ENCODE data around the gene SPEG.

Gene SPEG

DNA sequence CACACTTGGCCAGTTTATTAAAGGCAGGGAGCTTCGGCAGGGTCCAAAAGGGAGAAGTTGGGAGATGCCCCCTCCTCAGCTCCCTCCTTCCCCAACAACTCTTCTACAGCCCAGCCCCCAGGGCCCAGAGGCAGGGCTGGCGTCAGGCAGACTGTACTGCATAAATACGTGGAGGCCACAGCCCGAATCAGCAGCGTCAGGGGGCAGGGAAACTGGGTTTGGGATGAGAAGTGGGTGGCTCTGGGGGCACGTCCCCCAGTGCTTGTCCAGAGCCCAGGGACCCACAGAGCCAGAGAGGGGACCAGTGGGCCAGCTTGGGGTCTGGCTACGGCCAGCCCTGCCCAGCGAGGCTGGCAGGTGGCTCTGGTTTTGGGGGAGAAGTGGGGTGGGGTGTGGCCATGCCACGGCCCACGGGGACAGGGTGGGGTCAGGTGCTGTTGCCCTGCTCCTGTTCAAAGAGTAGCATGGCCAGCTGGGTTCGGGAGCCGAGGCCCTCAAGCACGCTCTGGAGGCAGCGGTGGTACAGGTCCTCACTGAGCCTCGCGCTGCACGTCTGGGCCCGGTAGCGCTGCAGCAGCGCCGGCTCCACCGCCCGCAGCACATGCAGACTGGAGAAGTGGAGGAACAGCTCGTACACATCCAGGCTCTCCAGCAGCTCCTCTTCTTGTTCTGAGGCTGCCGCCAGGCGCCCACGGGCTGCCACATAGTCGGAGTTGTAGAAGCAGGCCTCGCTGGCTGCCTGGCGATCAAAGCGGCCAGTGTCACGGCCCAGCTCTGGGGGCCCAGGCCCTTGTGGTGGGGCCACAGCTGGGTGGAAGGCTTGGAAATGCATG, 104.5 kb downstream of the SPEG start:
- TF ChIP-seq TOX (CRISPR knock-in tag; IDR thresholded peaks at IDR 0.05; ENCODE audit: borderline replicate concordance) = no peak
- TF ChIP-seq SNAI2 (CRISPR knock-in tag; IDR thresholded peaks at IDR 0.05) = no peak
- TF ChIP-seq, protein P1, sequence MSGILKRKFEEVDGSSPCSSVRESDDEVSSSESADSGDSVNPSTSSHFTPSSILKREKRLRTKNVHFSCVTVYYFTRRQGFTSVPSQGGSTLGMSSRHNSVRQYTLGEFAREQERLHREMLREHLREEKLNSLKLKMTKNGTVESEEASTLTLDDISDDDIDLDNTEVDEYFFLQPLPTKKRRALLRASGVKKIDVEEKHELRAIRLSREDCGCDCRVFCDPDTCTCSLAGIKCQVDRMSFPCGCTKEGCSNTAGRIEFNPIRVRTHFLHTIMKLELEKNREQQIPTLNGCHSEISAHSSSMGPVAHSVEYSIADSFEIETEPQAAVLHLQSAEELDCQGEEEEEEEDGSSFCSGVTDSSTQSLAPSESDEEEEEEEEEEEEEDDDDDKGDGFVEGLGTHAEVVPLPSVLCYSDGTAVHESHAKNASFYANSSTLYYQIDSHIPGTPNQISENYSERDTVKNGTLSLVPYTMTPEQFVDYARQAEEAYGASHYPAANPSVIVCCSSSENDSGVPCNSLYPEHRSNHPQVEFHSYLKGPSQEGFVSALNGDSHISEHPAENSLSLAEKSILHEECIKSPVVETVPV (CRISPR knock-in tag; IDR thresholded peaks at IDR 0.05) = no peak
- no peak for TF ChIP-seq CSDC2 (CRISPR knock-in tag; IDR thresholded peaks at IDR 0.05)
- TF ChIP-seq RARB (CRISPR knock-in tag; IDR thresholded peaks at IDR 0.05) = no peak
- TF ChIP-seq, protein P2, sequence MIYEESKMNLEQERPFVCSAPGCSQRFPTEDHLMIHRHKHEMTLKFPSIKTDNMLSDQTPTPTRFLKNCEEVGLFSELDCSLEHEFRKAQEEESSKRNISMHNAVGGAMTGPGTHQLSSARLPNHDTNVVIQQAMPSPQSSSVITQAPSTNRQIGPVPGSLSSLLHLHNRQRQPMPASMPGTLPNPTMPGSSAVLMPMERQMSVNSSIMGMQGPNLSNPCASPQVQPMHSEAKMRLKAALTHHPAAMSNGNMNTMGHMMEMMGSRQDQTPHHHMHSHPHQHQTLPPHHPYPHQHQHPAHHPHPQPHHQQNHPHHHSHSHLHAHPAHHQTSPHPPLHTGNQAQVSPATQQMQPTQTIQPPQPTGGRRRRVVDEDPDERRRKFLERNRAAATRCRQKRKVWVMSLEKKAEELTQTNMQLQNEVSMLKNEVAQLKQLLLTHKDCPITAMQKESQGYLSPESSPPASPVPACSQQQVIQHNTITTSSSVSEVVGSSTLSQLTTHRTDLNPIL (CRISPR knock-in tag; IDR thresholded peaks at IDR 0.05; ENCODE audit: low read depth) = no peak
- TF ChIP-seq, protein P3, sequence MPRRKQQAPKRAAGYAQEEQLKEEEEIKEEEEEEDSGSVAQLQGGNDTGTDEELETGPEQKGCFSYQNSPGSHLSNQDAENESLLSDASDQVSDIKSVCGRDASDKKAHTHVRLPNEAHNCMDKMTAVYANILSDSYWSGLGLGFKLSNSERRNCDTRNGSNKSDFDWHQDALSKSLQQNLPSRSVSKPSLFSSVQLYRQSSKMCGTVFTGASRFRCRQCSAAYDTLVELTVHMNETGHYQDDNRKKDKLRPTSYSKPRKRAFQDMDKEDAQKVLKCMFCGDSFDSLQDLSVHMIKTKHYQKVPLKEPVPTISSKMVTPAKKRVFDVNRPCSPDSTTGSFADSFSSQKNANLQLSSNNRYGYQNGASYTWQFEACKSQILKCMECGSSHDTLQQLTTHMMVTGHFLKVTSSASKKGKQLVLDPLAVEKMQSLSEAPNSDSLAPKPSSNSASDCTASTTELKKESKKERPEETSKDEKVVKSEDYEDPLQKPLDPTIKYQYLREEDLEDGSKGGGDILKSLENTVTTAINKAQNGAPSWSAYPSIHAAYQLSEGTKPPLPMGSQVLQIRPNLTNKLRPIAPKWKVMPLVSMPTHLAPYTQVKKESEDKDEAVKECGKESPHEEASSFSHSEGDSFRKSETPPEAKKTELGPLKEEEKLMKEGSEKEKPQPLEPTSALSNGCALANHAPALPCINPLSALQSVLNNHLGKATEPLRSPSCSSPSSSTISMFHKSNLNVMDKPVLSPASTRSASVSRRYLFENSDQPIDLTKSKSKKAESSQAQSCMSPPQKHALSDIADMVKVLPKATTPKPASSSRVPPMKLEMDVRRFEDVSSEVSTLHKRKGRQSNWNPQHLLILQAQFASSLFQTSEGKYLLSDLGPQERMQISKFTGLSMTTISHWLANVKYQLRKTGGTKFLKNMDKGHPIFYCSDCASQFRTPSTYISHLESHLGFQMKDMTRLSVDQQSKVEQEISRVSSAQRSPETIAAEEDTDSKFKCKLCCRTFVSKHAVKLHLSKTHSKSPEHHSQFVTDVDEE (CRISPR knock-in tag; IDR thresholded peaks at IDR 0.05) = no peak
- no peak for TF ChIP-seq GLIS3 (CRISPR knock-in tag; IDR thresholded peaks at IDR 0.05)
- no peak for TF ChIP-seq ZFP30 (CRISPR knock-in tag; IDR thresholded peaks at IDR 0.05)
- TF ChIP-seq PPARA (CRISPR knock-in tag; IDR thresholded peaks at IDR 0.05; ENCODE audit: borderline replicate concordance) = no peak
- TF ChIP-seq, protein P4, sequence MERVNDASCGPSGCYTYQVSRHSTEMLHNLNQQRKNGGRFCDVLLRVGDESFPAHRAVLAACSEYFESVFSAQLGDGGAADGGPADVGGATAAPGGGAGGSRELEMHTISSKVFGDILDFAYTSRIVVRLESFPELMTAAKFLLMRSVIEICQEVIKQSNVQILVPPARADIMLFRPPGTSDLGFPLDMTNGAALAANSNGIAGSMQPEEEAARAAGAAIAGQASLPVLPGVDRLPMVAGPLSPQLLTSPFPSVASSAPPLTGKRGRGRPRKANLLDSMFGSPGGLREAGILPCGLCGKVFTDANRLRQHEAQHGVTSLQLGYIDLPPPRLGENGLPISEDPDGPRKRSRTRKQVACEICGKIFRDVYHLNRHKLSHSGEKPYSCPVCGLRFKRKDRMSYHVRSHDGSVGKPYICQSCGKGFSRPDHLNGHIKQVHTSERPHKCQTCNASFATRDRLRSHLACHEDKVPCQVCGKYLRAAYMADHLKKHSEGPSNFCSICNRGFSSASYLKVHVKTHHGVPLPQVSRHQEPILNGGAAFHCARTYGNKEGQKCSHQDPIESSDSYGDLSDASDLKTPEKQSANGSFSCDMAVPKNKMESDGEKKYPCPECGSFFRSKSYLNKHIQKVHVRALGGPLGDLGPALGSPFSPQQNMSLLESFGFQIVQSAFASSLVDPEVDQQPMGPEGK (CRISPR knock-in tag; IDR thresholded peaks at IDR 0.05; ENCODE audit: borderline replicate concordance) = no peak
- TF ChIP-seq ESRRG (CRISPR knock-in tag; IDR thresholded peaks at IDR 0.05) = no peak
- TF ChIP-seq ZC3H10 (CRISPR knock-in tag; IDR thresholded peaks at IDR 0.05) = no peak
- TF ChIP-seq ZNF8 (CRISPR knock-in tag; IDR thresholded peaks at IDR 0.05) = no peak
- TF ChIP-seq, protein P5, sequence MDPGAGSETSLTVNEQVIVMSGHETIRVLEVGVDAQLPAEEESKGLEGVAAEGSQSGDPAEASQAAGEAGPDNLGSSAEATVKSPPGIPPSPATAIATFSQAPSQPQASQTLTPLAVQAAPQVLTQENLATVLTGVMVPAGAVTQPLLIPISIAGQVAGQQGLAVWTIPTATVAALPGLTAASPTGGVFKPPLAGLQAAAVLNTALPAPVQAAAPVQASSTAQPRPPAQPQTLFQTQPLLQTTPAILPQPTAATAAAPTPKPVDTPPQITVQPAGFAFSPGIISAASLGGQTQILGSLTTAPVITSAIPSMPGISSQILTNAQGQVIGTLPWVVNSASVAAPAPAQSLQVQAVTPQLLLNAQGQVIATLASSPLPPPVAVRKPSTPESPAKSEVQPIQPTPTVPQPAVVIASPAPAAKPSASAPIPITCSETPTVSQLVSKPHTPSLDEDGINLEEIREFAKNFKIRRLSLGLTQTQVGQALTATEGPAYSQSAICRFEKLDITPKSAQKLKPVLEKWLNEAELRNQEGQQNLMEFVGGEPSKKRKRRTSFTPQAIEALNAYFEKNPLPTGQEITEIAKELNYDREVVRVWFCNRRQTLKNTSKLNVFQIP (CRISPR knock-in tag; IDR thresholded peaks at IDR 0.05; ENCODE audit: borderline replicate concordance, low read depth) = no peak
- no peak for TF ChIP-seq ZNF565 (CRISPR knock-in tag; conservative IDR thresholded peaks at IDR 0.05; ENCODE audit: low read depth)
- TF ChIP-seq ZFP3 (CRISPR knock-in tag; IDR thresholded peaks at IDR 0.05) = no peak
- no peak for ATAC-seq

DNA sequence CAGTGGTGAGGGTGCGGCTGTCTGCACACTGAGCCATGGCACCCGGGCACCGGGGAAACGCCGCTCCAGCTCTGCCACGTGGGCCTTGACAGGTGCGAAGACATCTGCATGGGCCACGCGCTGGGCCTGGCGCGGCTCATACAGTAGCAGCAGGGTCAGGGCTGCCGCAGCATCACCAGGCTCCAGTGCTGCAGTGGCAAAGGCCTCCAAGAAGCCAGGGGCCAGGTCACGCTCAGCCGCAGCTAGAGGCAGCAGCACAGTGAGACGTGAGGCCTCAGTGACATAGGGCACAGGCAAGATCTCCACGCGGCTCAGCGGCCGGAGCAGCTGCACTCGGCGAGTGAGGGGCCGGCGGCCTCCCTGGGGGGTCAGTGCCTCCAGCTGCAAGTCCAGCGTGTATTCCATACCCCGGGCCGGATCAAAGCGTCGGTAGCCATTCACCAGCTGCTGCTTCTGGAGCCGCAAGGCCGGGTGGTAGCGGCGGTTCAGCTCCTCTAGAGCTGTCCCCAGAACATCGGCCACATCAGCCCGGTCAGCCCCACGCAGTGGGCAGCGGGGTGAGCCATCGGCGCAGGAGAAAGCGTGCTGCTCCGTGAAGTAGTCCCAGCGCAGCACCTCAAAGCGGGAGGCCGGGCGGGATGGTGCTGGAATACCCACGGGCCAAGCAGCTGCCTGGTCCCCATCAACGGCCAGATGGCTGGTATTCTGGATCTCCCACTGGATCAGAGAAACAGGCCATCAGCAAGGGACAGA, 105.5 kb downstream of the SPEG start:
- no peak for ATAC-seq
- TF ChIP-seq ISL1 (CRISPR knock-in tag; IDR thresholded peaks at IDR 0.05) (no peak), ZNF8 (CRISPR knock-in tag; IDR thresholded peaks at IDR 0.05) (no peak), ZNF565 (CRISPR knock-in tag; conservative IDR thresholded peaks at IDR 0.05; ENCODE audit: low read depth) (no peak), TOX (CRISPR knock-in tag; IDR thresholded peaks at IDR 0.05; ENCODE audit: borderline replicate concordance) (no peak), ZNF70 (CRISPR knock-in tag; IDR thresholded peaks at IDR 0.05) (no peak), ZC3H10 (CRISPR knock-in tag; IDR thresholded peaks at IDR 0.05) (no peak), ARNTL (CRISPR knock-in tag; IDR thresholded peaks at IDR 0.05; ENCODE audit: borderline replicate concordance, low read depth) (no peak)
- TF ChIP-seq, protein P4 (CRISPR knock-in tag; IDR thresholded peaks at IDR 0.05; ENCODE audit: borderline replicate concordance) = no peak
- TF ChIP-seq, protein P1 (CRISPR knock-in tag; IDR thresholded peaks at IDR 0.05) = no peak
- TF ChIP-seq, protein P5 (CRISPR knock-in tag; IDR thresholded peaks at IDR 0.05; ENCODE audit: borderline replicate concordance, low read depth) = no peak

Measured in SK-N-SH treated with all-trans-retinoic acid at 6 μM for 48 hours (cell line).